IMR-90 (cell line): Measurements from ENCODE around the gene HES6.

Experiments used
- CEBPB ChIP-seq: IDR thresholded peaks from 2 replicates; pipeline ENCODE4 v1.6.1; 2012; ENCODE audit warnings: low read depth, low read length, improper control_type of control experiment
- MAFK ChIP-seq: IDR thresholded peaks from 2 replicates; pipeline ENCODE4 v1.6.1; 2012; ENCODE audit warnings: low read depth, low read length, improper control_type of control experiment
- POLR2A ChIP-seq: IDR thresholded peaks from 2 replicates; pipeline ENCODE4 v1.6.1; 2012; ENCODE audit warnings: mild to moderate bottlenecking, low read depth, low read length
- RCOR1 ChIP-seq: IDR thresholded peaks from 2 replicates; pipeline ENCODE4 v1.6.1; 2012; ENCODE audit warnings: mild to moderate bottlenecking, low read length, improper control_type of control experiment; ENCODE audit not compliant: insufficient replicate concordance
- TF ChIP-seq, protein P1 (sequence below): conservative IDR thresholded peaks from 2 replicates; pipeline ENCODE4 v1.5.1; 2012; ENCODE audit warnings: mild to moderate bottlenecking, low read depth, low read length, improper control_type of control experiment
- TF ChIP-seq, protein P2 (sequence below): fragments of 150-350 bp; IDR thresholded peaks from 2 replicates; pipeline ENCODE4 v1.6.1; 2016; ENCODE audit warnings: low read depth, mild to moderate bottlenecking, low read length, moderate library complexity, borderline replicate concordance

DNA sequence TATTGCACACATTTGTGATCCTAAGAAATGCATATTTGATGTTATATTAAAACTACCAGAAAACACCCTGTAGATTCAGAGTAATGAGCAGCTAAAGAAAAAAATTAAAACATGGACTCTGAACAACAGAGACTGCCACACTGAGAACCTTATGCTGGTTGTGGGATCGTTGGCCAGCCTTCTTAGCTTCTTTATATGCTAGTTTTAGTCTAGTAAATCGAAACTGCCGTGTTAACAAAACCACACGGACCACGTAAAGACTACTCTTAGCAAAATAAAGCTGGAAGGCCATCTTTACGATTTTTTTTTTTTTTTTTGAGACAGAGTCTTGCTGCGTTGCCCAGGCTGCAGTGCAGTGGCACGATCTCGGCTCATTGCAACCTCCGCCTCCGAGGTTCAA, 25.8 kb upstream of the HES6 start:
- TF ChIP-seq, protein P1, sequence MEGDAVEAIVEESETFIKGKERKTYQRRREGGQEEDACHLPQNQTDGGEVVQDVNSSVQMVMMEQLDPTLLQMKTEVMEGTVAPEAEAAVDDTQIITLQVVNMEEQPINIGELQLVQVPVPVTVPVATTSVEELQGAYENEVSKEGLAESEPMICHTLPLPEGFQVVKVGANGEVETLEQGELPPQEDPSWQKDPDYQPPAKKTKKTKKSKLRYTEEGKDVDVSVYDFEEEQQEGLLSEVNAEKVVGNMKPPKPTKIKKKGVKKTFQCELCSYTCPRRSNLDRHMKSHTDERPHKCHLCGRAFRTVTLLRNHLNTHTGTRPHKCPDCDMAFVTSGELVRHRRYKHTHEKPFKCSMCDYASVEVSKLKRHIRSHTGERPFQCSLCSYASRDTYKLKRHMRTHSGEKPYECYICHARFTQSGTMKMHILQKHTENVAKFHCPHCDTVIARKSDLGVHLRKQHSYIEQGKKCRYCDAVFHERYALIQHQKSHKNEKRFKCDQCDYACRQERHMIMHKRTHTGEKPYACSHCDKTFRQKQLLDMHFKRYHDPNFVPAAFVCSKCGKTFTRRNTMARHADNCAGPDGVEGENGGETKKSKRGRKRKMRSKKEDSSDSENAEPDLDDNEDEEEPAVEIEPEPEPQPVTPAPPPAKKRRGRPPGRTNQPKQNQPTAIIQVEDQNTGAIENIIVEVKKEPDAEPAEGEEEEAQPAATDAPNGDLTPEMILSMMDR: no peak
- no peak for TF ChIP-seq POLR2A
- no peak for TF ChIP-seq MAFK
- TF ChIP-seq, protein P2, sequence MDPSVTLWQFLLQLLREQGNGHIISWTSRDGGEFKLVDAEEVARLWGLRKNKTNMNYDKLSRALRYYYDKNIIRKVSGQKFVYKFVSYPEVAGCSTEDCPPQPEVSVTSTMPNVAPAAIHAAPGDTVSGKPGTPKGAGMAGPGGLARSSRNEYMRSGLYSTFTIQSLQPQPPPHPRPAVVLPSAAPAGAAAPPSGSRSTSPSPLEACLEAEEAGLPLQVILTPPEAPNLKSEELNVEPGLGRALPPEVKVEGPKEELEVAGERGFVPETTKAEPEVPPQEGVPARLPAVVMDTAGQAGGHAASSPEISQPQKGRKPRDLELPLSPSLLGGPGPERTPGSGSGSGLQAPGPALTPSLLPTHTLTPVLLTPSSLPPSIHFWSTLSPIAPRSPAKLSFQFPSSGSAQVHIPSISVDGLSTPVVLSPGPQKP: no peak
- no peak for TF ChIP-seq RCOR1
- TF ChIP-seq CEBPB: no peak
